ENCODE results near the gene FKBP9.
"Not testable (repeated sequence)": the region's sequence is repeated elsewhere in the genome, so short reads cannot be mapped to it uniquely, and the experiment has no call there.

DNA sequence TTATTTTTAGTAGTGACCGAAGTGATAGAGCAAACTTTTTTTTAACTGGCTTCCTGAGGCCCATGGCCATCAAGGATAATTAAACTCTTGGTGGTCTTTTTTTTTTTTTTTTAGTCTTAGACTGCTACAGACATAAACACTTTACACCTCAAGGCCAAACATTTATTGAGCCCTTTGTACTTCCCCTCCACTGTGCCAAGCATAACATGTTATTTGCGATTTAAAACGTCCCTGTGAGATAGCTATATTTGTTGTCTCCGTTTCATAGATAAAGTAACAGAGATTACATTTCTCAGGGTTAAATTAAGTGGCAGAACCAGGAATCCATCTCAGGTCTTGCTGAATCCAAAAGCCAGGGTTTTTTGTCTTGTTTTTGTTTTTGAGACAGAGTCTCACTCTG lies 42.1 kb downstream of the FKBP9 start:
- TF ChIP-seq, protein P1, sequence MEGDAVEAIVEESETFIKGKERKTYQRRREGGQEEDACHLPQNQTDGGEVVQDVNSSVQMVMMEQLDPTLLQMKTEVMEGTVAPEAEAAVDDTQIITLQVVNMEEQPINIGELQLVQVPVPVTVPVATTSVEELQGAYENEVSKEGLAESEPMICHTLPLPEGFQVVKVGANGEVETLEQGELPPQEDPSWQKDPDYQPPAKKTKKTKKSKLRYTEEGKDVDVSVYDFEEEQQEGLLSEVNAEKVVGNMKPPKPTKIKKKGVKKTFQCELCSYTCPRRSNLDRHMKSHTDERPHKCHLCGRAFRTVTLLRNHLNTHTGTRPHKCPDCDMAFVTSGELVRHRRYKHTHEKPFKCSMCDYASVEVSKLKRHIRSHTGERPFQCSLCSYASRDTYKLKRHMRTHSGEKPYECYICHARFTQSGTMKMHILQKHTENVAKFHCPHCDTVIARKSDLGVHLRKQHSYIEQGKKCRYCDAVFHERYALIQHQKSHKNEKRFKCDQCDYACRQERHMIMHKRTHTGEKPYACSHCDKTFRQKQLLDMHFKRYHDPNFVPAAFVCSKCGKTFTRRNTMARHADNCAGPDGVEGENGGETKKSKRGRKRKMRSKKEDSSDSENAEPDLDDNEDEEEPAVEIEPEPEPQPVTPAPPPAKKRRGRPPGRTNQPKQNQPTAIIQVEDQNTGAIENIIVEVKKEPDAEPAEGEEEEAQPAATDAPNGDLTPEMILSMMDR (IDR thresholded peaks at IDR 0.05), result not testable (repeated sequence)
- TF ChIP-seq MYC (IDR thresholded peaks at IDR 0.05; ENCODE audit: borderline replicate concordance, low read length); NR3C1 (IDR thresholded peaks at IDR 0.05); POLR2A (IDR thresholded peaks at IDR 0.05; ENCODE audit: low read length); RNF2 (IDR thresholded peaks at IDR 0.05; ENCODE audit: borderline replicate concordance, low read depth); RAD21 (conservative IDR thresholded peaks at IDR 0.05 in 1 of 2, IDR thresholded peaks at IDR 0.05 in 1 of 2); GATA3 (IDR thresholded peaks at IDR 0.05; ENCODE audit: borderline replicate concordance); HEYL (CRISPR knock-in tag; IDR thresholded peaks at IDR 0.05); NFE2L2 (conservative IDR thresholded peaks at IDR 0.05; ENCODE audit: low read length); CEBPB (IDR thresholded peaks at IDR 0.05): not testable (repeated sequence)
- TF ChIP-seq, protein P2, sequence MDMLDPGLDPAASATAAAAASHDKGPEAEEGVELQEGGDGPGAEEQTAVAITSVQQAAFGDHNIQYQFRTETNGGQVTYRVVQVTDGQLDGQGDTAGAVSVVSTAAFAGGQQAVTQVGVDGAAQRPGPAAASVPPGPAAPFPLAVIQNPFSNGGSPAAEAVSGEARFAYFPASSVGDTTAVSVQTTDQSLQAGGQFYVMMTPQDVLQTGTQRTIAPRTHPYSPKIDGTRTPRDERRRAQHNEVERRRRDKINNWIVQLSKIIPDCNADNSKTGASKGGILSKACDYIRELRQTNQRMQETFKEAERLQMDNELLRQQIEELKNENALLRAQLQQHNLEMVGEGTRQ (IDR thresholded peaks at IDR 0.05), result not testable (repeated sequence)
- TF ChIP-seq, protein P3, sequence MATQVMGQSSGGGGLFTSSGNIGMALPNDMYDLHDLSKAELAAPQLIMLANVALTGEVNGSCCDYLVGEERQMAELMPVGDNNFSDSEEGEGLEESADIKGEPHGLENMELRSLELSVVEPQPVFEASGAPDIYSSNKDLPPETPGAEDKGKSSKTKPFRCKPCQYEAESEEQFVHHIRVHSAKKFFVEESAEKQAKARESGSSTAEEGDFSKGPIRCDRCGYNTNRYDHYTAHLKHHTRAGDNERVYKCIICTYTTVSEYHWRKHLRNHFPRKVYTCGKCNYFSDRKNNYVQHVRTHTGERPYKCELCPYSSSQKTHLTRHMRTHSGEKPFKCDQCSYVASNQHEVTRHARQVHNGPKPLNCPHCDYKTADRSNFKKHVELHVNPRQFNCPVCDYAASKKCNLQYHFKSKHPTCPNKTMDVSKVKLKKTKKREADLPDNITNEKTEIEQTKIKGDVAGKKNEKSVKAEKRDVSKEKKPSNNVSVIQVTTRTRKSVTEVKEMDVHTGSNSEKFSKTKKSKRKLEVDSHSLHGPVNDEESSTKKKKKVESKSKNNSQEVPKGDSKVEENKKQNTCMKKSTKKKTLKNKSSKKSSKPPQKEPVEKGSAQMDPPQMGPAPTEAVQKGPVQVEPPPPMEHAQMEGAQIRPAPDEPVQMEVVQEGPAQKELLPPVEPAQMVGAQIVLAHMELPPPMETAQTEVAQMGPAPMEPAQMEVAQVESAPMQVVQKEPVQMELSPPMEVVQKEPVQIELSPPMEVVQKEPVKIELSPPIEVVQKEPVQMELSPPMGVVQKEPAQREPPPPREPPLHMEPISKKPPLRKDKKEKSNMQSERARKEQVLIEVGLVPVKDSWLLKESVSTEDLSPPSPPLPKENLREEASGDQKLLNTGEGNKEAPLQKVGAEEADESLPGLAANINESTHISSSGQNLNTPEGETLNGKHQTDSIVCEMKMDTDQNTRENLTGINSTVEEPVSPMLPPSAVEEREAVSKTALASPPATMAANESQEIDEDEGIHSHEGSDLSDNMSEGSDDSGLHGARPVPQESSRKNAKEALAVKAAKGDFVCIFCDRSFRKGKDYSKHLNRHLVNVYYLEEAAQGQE (IDR thresholded peaks at IDR 0.05), result not testable (repeated sequence)
- TF ChIP-seq, protein P4, sequence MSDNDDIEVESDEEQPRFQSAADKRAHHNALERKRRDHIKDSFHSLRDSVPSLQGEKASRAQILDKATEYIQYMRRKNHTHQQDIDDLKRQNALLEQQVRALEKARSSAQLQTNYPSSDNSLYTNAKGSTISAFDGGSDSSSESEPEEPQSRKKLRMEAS (IDR thresholded peaks at IDR 0.05), result not testable (repeated sequence)
- TF ChIP-seq, protein P5, sequence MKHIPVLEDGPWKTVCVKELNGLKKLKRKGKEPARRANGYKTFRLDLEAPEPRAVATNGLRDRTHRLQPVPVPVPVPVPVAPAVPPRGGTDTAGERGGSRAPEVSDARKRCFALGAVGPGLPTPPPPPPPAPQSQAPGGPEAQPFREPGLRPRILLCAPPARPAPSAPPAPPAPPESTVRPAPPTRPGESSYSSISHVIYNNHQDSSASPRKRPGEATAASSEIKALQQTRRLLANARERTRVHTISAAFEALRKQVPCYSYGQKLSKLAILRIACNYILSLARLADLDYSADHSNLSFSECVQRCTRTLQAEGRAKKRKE (CRISPR knock-in tag; IDR thresholded peaks at IDR 0.05; ENCODE audit: low read depth), result not testable (repeated sequence)
